NCI-H146 treated with DMSO at 0.1 percent for 48 hours (cell line): ENCODE results near the gene SP2.

Experiments
- DNase-seq: peaks from one replicate; lab custom pipeline; 2025; ENCODE audit not compliant: unreplicated experiment; lab: John Stamatoyannopoulos, UW

The SP2 gene

GRCh38 chr17:47870056-47870455, 26.0 kb upstream of the SP2 start:
- DNase-seq: no peak

DNA sequence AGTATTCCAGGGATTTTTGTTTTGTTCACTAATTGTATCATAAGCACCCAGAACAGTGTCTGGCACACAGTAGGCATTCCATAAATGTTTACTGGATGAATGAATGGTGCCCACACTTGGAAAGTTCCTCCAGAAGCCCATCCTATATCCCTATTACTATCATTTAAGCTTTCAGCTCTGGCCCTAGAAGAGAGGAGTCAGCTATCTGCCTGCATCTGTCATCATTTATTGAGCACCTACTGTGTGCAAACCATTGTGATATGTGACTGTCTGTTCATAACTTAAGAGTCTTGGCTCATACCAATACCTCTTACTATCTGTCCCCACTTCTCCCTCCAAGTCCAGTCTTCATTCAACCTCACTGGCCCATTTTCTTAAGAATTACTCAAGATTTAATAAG, 25.0 kb upstream of the SP2 start:
- DNase-seq: no peak

GRCh38 chr17:47872019-47872650, 23.9 kb upstream of the SP2 start:
- peak; percentile 42 for DNase-seq

DNA sequence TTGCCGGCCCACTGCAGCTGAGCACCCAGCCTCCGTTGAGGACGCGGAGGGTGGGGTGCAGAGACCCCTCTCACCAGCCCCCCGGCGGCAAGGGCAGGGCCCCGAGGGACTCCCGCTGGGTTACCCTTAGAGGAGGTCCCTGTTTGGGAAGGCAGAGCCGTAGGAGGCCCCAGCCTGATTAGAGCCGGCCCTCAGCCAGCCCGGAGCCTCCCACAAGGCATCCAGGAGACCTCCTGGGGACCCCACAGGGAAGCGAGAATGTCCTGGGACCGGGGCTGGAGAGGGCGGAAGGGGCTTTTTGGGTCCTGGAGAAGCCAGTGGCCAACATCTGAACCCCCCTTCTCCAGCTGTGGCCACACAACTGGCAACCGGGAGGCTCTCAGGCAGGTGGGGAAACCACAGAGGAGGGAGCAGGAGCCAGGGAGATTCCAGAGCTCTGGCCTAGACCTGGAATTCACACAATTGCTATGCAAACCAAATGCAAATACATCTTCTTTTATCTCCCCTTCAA, 23.3 kb upstream of the SP2 start:
- DNase-seq: no peak

DNA sequence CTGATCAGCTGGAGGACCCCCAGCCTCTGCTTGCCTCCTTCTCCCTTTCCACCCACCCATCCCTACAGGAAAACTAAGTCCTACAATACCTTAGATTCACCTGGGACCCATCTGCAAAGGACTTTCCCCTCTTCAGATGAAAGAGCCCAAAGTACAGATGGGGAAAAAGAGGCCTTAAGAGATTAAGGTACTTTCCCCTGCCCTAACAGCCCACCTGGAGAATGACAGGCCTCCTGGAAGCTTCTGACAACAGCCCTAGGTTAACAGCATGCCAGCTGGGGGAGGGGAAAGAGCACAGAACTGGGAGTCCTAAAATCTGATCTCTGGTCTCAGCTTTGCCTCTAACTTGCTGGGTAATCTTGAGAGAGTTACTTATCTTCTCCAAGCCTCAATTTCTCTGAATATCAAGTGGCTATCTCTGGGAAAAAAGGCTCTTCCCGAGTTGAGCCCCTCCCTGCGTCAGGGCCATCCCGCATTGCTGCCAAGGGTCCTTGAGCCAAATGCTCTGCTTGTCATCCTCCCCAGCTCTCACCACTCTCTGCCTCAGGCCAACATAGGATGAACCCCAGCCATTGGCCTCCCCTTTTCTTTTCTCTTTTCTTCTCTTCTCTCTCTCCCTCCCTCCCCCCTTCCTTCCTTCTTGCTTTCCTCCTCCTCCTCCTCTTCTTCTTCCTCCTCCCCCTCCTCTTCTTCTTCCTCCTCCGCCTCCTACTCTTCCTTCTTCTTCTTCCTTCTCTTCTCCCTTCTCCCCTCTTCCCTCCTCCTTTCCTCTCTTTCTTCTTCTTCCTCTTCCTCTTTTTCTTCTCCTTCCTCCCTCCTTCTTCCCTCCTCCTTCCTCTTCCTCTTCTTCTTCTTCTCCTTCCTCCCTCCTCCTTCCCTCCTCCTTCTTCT, 22.6 kb upstream of the SP2 start:
- no peak for DNase-seq

DNA sequence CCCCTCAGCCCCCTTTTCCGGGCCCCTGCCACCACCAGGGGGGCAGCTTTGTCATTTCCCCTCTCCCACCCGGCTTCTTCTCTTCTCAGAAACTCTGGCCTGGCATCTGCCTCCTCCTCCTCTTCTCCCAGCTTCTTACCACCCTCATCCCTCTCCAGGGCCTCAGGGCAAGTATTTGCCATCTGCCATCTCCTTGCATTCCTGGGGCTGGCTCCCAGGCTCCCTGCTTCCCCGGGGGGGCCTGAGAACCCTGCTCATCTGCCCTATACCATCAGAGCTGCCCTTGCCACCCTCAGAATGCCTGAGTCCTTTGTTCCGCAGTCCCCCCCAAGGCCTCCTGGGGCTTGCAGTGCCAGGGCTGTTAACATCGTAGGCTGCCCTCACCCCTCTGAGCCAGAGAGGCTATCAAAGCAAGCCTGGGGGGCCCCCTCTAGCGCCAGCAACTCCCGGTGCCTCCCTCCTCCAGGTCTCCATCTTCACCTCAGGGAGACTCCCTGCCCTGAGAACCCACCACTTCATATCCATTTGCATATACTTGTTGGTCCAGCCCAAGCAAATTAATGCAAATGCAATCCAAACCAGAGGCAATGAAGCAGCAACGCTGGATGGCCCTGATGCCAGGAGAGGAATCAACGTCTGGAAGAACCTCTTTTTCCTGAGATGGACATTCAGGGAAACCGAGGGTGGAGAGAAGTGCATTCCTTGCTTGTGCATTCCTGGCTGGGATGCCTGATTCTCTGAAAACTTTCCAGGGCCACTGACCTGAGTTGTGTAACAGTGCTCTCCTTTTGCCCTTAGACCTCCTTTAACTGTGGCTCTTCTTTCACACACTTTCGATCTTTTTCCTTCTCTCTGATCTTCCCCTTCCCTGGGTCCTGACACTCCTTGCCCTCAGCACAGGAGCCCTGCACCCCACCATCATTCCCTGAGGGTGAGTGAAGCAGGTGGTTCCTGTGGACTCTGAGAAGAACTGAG, 20.7 kb upstream of the SP2 start:
- DNase-seq: no peak

- DNase-seq: no peak
These were observed 18.5 kb upstream of the SP2 start for GRCh38 chr17:47877368-47878034.

DNA sequence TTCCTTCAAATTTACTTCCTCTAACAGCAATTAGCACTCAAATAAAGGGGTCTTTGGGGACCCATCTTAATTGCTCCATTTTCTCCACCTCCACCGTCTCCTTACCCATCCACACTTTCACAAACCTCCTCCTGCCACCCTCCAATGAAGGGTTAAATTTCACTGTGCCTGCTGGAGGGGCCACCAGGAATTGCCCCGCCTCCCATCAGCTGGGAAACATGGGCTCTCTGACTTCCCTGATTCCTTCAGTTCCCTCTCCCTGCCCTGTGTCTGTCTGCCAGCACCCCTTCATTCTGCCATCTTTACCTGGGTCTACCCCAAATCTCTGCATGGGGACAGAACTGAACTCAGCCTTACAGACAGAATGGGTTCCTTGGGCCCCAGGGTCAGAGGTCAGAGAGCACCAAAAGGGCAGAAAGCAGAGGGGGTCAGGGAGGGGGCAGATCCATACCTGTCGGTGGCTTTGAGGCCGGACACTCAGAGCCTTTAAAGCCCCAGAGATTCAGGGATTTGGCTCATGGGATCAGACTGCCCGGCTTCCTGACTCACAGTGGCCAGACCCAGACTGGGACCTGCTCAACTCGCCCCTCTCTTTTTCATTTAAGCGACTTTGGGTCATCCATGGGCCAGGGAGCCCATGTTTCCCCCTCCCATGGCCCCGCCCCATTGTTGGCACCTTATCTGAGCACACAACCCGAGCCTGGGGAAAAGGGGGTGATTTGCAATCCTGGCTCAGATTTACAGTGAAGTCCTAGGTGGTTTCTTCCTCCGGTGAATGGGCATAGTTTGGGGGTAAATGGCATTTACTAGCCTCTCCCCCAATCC, 17.6 kb upstream of the SP2 start:
- DNase-seq: no peak

DNA sequence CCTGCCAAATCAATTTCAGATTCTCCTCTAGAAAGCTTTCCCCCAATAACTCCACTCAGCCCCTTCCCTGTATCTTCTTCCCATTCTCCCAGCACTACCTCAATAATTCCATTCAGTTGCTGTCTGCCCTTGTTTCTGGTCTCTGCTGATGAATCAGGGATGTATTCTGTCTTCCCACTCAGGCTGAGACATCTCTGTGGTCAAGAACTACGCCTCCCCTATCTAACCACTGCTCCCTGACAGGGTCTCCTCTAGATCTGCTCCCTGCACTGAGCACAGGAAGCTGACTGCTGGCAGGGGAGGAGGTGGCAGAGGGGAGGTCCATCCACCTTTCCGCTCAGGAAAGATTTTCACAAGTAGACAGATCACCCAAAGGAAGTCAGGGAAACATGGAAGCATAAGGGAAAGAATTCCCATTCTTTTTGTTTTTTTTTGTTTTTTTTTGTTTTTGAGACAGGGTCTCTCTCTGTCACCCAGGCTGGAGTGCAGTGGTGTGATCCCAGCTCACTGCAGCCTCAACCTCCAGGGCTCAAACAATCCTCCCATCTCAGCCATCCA, 16.9 kb upstream of the SP2 start:
- no peak for DNase-seq

GRCh38 chr17:47879776-47880454, 16.1 kb upstream of the SP2 start:
- DNase-seq: no peak

- no peak for DNase-seq
These were observed 13.8 kb upstream of the SP2 start for GRCh38 chr17:47882247-47882646.

DNA sequence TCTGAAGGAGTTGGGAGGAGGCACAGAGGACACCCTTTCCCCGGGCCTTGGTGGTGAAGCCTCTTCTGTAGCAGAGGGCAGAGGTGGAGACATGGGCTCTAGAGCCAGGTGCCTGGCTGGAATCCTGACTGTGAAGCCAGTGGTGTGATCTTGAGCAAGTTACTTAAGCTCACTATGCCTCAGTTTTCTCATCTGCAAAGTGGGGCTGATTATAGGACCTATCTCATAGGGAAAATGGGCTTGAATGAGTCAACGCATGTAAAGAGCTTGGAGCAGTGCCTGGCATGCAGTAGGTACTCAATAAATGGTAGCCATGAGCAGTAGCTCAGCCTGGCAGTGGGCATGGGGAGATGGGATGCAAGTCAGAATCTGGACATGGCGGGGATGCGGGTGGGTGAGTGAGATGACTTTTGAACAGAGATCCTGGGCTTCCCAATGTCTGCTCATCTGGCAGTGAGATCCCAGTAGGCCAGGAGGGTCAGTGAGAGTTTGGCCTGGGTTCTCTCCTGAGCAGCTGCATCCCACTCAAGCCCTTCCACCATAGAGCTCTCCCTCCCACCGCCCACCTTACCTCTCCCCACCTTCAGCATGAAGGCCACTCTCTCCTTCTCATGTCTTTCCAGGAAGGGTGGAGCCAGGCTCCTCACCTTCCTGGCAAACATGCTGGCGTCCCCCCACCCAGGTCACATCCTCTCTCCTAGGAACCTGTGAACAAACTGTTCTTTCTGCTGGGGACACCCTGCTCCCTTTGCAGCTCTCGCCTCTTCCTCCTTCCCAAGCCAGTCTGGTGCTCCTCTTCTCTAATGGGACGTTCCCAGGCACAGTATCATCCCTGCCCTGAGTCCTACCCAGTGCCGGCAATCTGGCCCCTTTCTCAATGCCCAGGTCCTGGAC, 13.1 kb upstream of the SP2 start:
- no peak for DNase-seq

DNA sequence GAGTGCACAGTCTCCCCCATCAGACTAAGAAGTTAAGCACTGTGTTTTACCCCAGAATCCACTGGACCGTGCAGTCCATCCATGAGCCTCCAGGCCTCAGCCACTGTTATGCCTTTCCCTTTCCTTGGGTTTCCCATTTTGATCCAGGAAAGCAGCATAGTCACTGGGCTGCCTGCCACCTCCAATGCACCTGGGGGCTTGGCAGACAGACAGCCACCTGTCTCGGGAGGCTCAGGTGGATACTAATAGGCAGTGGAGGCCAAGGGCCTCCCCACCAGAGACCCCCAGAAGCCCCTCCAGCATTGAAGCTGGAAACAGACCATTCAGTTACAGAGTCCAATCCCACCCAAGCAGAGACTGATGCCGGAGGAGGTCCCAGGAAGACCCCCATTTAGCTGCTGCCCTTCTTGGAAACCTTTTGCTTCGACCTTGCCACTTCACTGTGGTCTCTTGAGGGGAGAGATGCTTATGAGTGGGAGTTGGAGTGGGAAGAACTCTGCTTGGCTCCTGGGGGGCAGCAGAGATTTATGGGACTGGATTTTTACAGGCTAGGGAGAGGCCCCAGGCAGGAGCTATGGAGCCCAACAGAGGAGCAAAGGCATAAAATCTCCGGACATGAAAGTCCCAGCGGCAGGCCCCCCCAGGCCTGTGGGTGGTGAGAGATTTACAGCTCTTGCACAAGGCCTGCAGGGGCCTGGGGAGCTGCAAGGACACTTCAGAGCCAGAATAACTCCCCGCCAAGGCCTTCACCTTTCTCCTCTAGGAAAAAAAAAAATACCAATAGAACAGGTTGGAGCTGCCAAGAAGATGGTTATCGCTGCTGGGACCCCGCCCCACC, 12.2 kb upstream of the SP2 start:
- DNase-seq: no peak

GRCh38 chr17:47884427-47884740, 11.7 kb upstream of the SP2 start:
- DNase-seq: no peak

DNA sequence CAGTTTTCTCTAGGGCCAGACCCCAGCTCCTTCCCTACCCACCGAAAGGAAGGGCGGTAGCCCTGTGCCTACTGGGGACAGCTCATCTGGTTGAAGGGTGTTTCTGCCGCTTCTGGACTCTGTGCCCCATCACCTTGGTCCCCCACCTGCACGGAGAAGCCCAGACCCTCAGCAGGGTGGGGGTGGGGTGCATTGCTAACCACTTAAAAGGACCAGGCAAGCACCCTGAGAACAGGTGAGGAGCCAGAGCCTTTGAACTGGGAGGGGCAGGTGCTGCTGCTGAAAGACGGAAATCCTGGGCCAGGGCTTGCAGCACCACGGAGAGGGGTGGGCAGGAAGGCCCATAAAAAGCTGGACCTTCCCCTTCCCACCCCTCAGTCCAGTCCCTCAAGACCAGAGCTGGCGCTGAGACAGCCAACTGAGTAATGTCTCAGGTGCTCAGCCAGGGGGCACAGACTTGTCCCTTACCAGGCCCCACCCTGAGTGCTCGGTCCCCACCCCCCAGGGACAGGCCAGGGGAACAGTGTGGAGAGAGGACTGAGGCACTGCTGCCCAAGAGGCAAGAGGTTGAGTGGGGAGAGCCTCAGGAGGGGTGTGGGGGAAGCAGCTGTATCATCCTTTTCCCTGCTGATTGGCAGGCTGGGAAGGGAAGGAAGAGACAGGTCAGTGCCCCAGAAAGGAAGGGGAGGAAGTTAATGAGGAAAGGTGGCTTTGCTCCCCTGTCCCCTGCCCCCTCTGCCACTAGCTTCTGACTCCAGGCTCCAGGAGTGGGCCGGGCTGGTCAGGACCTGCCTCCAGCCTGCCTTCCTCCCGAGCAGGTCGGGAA, 10.9 kb upstream of the SP2 start:
- no peak for DNase-seq

DNA sequence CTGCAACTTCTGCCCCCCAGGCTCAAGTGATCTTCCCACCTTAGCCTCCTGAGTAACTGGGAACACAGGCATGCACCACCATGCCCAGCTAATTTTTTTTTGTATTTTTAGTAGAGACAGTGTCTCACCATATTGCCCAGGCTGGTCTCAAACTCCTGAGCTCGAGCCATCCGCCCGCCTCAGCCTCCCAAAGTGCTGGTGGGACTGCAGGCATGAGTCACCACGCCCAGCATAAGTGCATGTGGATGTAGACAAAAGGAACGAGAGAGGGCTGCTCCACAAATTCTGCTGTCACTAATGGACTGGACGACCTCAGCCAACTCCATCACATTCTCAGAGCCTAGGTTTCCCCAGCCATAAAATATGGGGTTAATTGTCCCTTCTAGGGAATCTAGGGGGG, 7.7 kb upstream of the SP2 start:
- no peak for DNase-seq
